ENCODE results near the gene MAGI1. TPM values are rescaled to one million over a fixed set of nuclear protein-coding genes. Genes with fewer than 3 reads are reported as not detected.

Gene MAGI1
- total and polyA plus RNA-seq, 2 donors (not counting 1 experiment from before 2014, with no cell fraction given), result 15.7 to 23.7 TPM

- Histone ChIP-seq H3K4me3 (replicated peaks in 1 of 4; ENCODE audit: control extremely low read depth in 1 of 4, insufficient read depth in 1 of 4, low read depth in 3 of 4, low read length in 4 of 4) (no peak overlapping the region), H3K9me3 (ENCODE audit: control insufficient read depth, insufficient read depth, low read depth, low read length) (no peaks in the 10 kb centered on the region), H3K36me3 (ENCODE audit: control insufficient read depth, insufficient read depth, low read length) (no peaks in the 10 kb centered on the region), H3K27me3 (ENCODE audit: control insufficient read depth, insufficient read depth, low read length) (no peaks in the 10 kb centered on the region), H3K79me2 (ENCODE audit: control insufficient read depth, insufficient read depth, low read length) (no peaks in the 10 kb centered on the region), H3K9ac (ENCODE audit: insufficient read depth, low read length) (no peak overlapping the region), H2AFZ (ENCODE audit: low read length) (no peak overlapping the region), H3K4me1 (ENCODE audit: control insufficient read depth, extremely low read depth, insufficient read depth, low read length) (no peaks in the 10 kb centered on the region), H3K27ac (ENCODE audit: insufficient read depth, low read length) (no peak overlapping the region), H4K20me1 (ENCODE audit: control insufficient read depth, extremely low read depth, insufficient read depth, low read length) (no peaks in the 10 kb centered on the region), H3K4me2 (ENCODE audit: extremely low read depth, insufficient read depth, low read length) (no peak overlapping the region)
- TF ChIP-seq EZH2 (IDR thresholded peaks at IDR 0.05; ENCODE audit: low read length, missing control alignments) (no peak), CTCF (conservative IDR thresholded peaks at IDR 0.05 in 1 of 2, IDR thresholded peaks at IDR 0.05 in 1 of 2; ENCODE audit: low read depth in 1 of 2, low read length in 2 of 2) (no peak)
- DNase-seq (ENCODE audit: low read depth in 2 of 2), result no peak
Observed at GRCh38 chr3:65945953-65946352, 92.8 kb downstream of the MAGI1 start.

- DNase-seq (ENCODE audit: low read depth in 2 of 2), result peak in 1 of 2 donors; percentile 74
- no peak overlapping the region for H3K4me3 ChIP-seq (replicated peaks in 1 of 4; ENCODE audit: control extremely low read depth in 1 of 4, insufficient read depth in 1 of 4, low read depth in 3 of 4, low read length in 4 of 4)
- H3K4me2 ChIP-seq (ENCODE audit: extremely low read depth, insufficient read depth, low read length), result no peak overlapping the region
- no peak overlapping the region for H2AFZ ChIP-seq (ENCODE audit: low read length)
- H3K27ac ChIP-seq (ENCODE audit: insufficient read depth, low read length), result no peak overlapping the region
- H3K4me1 ChIP-seq (ENCODE audit: control insufficient read depth, extremely low read depth, insufficient read depth, low read length), result no peaks in the 10 kb centered on the region
- no peaks in the 10 kb centered on the region for H4K20me1 ChIP-seq (ENCODE audit: control insufficient read depth, extremely low read depth, insufficient read depth, low read length)
- no peaks in the 10 kb centered on the region for H3K27me3 ChIP-seq (ENCODE audit: control insufficient read depth, insufficient read depth, low read length)
- H3K36me3 ChIP-seq (ENCODE audit: control insufficient read depth, insufficient read depth, low read length), result no peaks in the 10 kb centered on the region
- no peaks in the 10 kb centered on the region for H3K79me2 ChIP-seq (ENCODE audit: control insufficient read depth, insufficient read depth, low read length)
- no peak overlapping the region for H3K9ac ChIP-seq (ENCODE audit: insufficient read depth, low read length)
- H3K9me3 ChIP-seq (ENCODE audit: control insufficient read depth, insufficient read depth, low read depth, low read length), result no peaks in the 10 kb centered on the region
- TF ChIP-seq EZH2 (IDR thresholded peaks at IDR 0.05; ENCODE audit: low read length, missing control alignments), result no peak
- TF ChIP-seq CTCF (conservative IDR thresholded peaks at IDR 0.05 in 1 of 2, IDR thresholded peaks at IDR 0.05 in 1 of 2; ENCODE audit: low read depth in 1 of 2, low read length in 2 of 2), result no peak
Observed at GRCh38 chr3:65945480-65945879, 93.2 kb downstream of the MAGI1 start.

- H3K27me3 ChIP-seq (ENCODE audit: control insufficient read depth, insufficient read depth, low read length), result no peaks in the 10 kb centered on the region
- no peak overlapping the region for H3K4me2 ChIP-seq (ENCODE audit: extremely low read depth, insufficient read depth, low read length)
- no peak overlapping the region for H3K4me3 ChIP-seq (replicated peaks in 1 of 4; ENCODE audit: control extremely low read depth in 1 of 4, insufficient read depth in 1 of 4, low read depth in 3 of 4, low read length in 4 of 4)
- H3K79me2 ChIP-seq (ENCODE audit: control insufficient read depth, insufficient read depth, low read length), result no peaks in the 10 kb centered on the region
- no peak overlapping the region for H2AFZ ChIP-seq (ENCODE audit: low read length)
- peaks cover 2% of the 10 kb centered on the region for H3K4me1 ChIP-seq (ENCODE audit: control insufficient read depth, extremely low read depth, insufficient read depth, low read length)
- H3K36me3 ChIP-seq (ENCODE audit: control insufficient read depth, insufficient read depth, low read length), result no peaks in the 10 kb centered on the region
- no peaks in the 10 kb centered on the region for H4K20me1 ChIP-seq (ENCODE audit: control insufficient read depth, extremely low read depth, insufficient read depth, low read length)
- no peaks in the 10 kb centered on the region for H3K9me3 ChIP-seq (ENCODE audit: control insufficient read depth, insufficient read depth, low read depth, low read length)
- TF ChIP-seq EZH2 (IDR thresholded peaks at IDR 0.05; ENCODE audit: low read length, missing control alignments) (no peak), CTCF (conservative IDR thresholded peaks at IDR 0.05 in 1 of 2, IDR thresholded peaks at IDR 0.05 in 1 of 2; ENCODE audit: low read depth in 1 of 2, low read length in 2 of 2) (no peak)
- H3K9ac ChIP-seq (ENCODE audit: insufficient read depth, low read length), result no peak overlapping the region
- no peak overlapping the region for H3K27ac ChIP-seq (ENCODE audit: insufficient read depth, low read length)
- no peak for DNase-seq (ENCODE audit: low read depth in 2 of 2)
Observed at GRCh38 chr3:65944252-65944651, 94.5 kb downstream of the MAGI1 start.
